Spleen (tissue), 7 donors: ENCODE data around the gene PRXL2B.
"Not testable (repeated sequence)": the region's sequence is repeated elsewhere in the genome, so short reads cannot be mapped to it uniquely, and the experiment has no call there.

Experiments
- POLR2A ChIP-seq, 3 donors: fragments of 450-650 bp; IDR thresholded peaks; one replicate each; pipeline ENCODE4 v1.5.1; 2017; ENCODE audit warnings: antibody characterized with exemption in 3 of 3, mild to moderate bottlenecking in 1 of 3
- POLR2AphosphoS5 ChIP-seq, 3 donors: sonication (generic); formaldehyde crosslinking; IDR thresholded peaks; one replicate each; pipeline ENCODE4 v1.5.1; 2017; ENCODE audit warnings: antibody characterized with exemption in 3 of 3
- TF ChIP-seq, protein P1 (sequence below), 11 experiments: fragments of 200-600 bp in 7 of 11; fragments of 450-650 bp in 4 of 11; sonication (generic) in 4 of 11; IDR thresholded peaks in 8 of 11; conservative IDR thresholded peaks in 3 of 11; 1 replicate in 7 of 11; 2 replicates in 4 of 11; pipeline versions ENCODE4 v1.4.0 to v1.8.0; 2016 to 2021; ENCODE audit warnings: antibody characterized with exemption in 11 of 11, inconsistent platforms in 4 of 11, mild to moderate bottlenecking in 1 of 11
- donor health status: DM: no; HTN: no; CAD: no; lungs with moderate emphysema.
- donor health status: DM: no; HTN: no; CAD: no.
- donor health status: DM: no; HTN: no; CAD: no.

- TF ChIP-seq POLR2A, POLR2AphosphoS5 (IDR thresholded peaks at IDR 0.05): not testable (repeated sequence)
- TF ChIP-seq, protein P1, sequence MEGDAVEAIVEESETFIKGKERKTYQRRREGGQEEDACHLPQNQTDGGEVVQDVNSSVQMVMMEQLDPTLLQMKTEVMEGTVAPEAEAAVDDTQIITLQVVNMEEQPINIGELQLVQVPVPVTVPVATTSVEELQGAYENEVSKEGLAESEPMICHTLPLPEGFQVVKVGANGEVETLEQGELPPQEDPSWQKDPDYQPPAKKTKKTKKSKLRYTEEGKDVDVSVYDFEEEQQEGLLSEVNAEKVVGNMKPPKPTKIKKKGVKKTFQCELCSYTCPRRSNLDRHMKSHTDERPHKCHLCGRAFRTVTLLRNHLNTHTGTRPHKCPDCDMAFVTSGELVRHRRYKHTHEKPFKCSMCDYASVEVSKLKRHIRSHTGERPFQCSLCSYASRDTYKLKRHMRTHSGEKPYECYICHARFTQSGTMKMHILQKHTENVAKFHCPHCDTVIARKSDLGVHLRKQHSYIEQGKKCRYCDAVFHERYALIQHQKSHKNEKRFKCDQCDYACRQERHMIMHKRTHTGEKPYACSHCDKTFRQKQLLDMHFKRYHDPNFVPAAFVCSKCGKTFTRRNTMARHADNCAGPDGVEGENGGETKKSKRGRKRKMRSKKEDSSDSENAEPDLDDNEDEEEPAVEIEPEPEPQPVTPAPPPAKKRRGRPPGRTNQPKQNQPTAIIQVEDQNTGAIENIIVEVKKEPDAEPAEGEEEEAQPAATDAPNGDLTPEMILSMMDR (IDR thresholded peaks at IDR 0.05 in 8 of 11, conservative IDR thresholded peaks at IDR 0.05 in 3 of 11): not testable (repeated sequence)
Measured at GRCh38 chr1:2569703-2570102, 16.9 kb upstream of the PRXL2B start.
